Fibroblast of skin of abdomen (primary cell): Measurements from ENCODE around the gene NCK2.

Experiments used
- DNase-seq: peaks from one replicate; pipeline ENCODE4 v3.0.0-alpha.2; 2013

Gene NCK2

DNA sequence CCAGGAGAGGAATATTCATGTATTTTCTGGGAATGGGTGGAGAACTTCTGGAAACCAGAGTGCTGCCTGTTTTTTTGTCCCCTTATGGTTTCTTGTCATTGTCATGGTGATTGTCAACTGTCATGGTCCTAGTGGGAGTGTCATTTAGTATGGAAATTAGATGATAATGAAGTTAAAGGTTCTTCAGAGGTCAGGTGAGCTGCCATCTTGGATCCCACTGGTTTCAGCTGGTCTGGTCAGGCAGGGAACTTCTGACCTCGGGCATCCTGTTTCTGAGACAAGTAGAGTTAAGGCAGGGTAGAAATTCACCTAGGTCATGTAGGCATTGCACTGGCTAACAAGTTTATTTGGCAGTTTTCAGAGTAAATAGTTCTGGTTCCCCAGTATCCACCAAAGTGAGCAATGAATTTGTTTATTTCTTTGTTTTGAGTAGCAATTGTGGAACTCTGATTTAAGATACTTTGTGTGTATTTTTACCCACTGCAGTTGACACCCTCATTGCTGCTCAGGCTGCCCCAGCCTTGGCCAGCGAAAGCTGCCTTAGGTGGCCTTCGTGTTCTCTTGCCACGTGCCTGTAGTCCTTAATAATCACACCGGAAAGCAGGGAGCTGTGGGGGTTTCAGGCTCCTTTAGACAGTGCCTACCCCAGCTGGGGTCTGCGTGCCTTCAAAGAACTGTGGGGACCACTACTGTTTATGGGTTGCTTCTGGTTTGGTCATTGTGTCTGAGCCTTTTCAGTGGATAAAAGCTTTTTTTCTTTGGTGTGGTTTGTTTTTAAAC is 48.7 kb downstream of the NCK2 start:
- no peak for DNase-seq

DNA sequence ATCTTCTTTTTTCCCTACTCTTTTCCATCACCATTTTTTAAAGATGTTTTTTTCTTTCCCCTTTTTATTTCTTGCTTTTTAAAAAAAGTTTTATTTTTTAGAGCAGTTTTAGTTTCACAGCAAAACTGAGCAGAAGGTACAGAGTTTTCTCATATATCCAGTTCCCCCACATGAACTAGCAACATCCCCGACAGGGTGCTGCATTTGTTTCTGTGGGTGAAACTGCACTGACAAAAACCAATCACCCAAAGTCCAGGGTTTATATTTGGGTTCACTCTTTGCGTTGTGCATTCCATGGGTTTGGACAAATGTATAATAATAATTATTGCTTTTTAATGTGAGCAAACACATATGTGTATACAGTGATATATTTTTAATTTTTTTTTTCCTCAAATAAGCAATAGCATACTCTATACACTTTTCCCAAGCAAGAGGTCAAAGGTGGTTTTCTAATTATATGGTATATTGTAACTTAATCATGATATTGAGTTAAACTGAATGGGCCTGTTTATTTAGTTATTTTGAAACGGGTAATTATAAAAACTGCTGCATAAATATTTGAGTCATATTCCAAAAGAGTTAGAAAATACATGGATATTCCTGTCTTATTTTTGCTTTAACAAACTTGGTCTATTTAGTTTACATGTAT is 50.3 kb downstream of the NCK2 start:
- no peak for DNase-seq

DNA sequence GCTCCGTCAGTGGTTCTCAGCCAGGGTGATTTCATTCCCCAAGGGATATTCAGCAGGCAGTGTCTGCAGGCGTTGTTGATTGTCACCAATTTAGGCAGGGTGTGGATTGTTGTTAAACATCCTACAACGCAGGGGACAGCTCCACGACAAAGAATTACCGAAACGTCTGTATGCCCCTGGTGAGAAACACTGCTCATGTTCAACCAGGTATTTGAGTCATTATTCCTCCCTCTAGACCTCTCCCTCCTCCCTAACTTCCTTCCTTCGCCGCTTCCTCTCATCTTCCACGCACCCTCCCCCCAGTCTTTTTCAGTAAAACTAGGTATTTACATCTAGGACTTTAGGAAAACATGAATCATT is 50.8 kb downstream of the NCK2 start:
- no peak for DNase-seq

DNA sequence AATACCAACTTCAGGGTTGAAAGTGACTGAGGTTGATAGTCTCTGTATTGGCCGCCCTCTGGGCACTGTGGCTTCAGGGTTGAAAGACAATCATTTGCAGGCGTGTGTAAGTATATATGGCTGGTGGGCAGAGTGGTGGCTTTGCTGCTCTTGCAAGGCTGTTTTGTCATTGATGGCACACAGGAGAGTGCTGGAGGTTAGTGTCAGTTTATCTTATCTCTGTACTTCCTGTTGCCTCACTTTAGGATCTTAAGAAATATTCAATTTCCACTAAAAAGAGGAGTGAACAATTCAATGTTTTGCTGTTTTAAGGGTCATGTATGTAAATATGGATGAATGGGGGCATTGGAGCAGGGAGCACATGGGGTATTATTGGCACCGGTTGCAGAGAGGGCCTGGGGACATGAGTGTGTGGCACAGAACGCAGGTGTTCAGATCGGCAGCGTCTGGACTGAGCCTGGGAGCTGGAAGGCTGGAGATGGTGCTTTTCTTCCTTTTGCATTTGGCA is 51.5 kb downstream of the NCK2 start:
- no peak for DNase-seq

DNA sequence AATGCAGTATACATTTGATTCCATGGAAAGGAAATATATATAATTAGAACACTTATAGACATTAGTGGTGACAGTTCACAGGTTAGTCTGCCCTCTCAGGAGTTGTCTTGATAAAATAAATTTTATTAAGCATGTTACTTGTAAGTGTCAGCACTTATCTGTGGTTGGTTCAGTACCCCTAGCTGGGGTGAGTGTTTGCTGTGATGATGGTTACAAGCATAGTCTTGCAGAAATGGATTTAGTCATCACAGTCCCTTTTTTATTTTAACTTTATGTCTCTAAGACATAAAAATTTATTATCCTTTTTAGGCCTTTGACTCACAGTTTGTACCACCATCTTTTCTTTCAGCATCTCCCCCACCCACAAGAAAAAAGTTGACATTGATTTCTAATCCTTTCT is 52.1 kb downstream of the NCK2 start:
- no peak for DNase-seq

DNA sequence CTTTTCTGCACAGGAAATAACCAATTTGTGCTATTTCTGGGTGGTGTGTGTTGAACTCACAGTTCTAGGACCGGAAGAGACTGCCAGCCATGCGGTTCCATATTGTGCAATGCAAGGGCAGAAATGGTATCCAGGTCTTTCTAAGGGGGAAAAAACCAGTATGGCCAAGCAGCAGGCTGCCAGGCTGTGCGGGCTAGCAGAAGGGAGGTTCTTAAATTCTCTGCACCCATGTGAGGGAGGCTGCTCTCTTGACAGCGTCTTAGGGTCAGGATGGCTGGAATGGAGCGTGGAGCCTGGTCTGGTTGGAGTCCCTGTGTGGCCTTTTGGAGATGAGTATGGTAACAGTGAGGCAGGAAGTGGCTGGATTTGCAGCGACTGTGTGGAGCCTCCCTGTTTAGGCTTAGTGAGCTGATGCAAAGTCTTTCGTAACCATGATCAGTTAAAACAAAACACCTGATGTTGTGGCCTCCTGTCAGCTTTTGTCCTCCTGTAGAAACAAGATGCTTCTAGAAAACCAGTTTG is 52.6 kb downstream of the NCK2 start:
- DNase-seq, result peak; percentile 46

DNA sequence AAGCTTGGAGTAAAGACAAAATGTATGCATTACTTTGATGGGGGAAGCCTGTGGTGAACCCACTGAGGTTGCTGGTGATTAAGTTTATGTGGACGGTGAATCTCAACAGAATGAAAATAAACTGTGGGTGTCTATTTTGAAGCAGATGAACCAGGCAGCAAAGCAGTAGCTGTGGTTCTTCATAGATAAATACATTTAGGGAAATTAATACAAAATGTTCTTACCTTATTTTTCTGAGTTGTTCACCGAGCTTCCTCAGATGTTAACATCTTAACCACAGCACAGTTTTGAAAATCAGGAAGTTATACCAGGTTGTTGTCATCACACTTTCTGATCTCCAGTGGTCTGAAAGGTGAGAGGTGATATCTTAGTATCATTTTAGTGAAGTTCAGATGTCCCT is 53.9 kb downstream of the NCK2 start:
- DNase-seq, result no peak

DNA sequence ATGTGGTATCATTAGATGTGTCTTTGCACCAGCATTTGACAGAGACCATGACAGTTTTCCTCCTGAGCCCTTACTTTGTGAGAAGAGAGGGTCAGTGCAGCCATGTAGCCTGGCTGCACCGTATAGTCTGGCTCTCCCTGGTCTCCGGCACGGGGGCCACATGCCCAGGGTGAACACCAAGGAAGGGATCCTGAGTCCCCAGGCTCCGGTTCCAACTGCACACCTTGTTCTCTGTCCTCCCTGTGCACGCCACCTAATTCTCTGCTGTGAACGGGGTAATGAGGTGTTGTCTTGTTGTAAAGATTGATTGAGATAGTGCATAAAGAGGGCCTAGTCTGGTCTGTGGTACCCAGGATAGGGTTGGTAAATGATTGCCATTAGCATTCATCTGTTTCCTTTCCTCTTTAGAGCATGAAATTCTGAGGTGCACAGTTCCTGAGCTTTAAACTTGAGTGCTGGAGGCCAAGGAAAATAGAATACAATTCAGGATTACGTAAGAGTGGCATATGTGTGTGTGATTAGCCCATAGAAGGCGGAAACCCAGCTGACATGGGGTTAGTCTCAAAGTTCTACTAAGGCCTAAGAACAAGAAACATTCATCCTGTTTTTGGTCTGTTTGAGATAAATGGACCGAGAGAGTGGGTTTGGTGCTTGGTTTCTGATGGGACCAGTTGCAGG is 55.5 kb downstream of the NCK2 start:
- DNase-seq, result peak; percentile 22

DNA sequence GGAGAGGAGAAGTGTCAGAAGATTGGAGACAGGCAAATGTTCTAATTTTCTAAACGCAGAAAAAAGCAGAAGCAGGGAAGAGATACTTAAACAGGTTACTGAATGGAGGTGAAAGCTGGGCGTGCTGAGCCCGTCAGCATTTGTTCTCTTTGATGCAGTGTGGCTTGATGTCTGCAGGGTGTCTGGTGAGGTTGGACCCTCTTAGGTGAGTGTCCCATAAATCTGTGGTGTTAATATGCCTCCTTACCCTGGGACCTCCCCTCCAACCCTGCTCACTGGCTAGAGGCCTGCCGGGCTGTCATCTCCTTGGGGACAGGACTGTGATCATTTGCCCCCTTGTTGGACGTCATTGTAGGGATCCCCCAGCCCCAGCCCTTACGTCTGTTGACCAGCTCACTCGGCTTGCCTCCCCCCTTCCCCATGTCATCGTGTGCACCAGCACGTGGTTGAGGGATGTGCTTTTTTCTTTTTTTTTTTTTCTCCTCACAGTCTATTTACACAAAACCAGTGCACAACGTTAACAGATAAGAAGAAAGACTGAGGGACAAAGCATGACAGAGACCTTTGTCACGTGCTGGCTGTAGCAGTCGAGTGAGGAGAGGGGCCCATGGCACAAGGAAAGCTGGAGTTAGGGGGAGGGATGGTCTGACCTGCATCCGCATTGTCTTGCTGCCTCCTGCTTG is 56.4 kb downstream of the NCK2 start:
- DNase-seq, result no peak

DNA sequence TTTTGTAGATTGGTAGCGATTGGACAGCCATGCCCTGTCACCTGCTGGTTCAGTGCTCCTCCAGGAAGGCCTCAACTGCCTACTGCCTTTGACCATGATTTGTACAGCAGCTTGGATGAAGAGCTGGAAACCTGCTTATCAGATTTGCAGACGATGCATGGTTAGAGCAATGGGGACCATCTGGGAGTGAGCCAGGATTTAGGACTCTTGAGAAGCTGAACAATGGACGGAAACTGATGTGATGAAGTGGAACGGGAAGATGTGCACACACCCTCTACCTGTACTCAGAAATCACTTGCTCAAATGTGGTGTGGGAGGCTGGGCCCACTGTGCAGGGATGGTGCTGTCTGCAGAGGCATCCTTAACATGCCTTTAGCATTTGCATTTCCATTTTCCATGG is 57.2 kb downstream of the NCK2 start:
- no peak for DNase-seq

DNA sequence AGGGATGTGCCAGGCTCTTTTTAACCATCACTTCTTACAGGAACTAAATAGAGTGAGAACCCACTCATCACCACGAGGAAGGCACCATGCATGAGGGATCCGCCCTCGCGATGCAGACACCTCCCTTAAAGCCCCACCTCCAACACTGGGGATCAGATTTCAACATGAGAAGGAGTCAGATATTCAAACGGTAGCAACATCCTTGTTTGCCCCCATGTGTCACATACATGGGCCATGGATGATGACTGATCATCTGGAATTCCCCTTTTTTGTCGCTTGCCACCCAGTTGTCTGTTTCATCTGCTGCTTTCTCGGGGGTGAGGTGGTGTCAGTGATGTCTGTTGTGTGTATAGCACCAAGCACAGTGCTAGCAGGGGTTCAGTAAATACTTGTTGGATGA is 57.9 kb downstream of the NCK2 start:
- DNase-seq, result no peak

DNA sequence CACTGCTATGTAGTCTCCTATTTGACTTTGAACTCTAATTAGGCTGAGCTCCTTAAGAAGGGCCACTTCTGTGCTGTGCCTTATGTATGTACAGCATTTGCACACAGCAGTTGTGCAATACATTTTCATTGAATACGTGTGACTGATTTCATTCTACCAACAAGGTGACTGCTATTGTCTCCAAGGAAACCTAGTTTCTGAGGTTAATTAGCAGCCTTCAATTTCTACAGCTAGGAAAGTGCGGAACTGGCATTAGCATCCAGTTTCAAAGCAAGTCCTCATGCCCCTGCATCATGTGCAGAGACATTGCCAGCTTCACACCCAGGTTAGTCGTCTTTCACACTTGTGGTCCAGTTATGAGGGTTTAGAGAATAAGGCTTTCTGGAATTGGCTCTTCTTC is 58.6 kb downstream of the NCK2 start:
- no peak for DNase-seq

DNA sequence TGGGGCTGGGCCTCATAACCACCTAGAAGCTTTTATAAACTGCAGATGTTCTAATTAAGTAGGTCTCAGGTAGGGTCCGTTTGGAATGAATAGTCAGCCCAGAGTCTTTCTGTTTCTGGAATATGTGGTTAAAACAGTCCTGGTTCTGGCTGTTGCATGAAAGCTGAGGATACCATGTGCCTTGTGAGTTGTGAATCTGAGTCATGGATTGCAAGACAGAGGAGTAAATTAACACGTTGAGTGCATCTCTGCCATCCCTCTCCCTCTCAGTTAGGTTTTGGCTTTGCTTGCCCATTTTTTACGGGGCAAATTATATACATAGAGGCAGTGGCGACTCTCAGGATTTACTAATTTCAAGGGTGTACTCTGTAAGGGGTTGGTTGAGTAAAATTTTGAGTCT is 59.1 kb downstream of the NCK2 start:
- DNase-seq, result peak; percentile 18

DNA sequence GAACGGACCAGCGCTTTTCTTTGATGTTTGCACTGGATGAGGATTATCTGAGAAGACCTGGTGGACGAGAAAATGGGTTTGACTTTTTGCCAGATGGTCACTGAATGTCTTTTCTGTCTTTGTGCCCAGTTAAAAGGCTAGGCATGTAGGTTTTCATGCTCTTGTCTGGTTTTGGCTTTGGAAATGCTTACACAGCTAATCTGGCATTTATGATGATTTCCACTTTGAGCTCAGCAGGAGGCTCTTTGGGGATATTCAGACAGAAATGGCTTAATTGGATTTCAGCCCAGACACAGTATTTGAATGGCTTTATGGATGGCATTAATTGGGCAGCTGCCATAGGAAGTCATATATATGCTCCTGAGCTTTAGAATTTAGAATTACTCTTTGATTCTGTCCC is 59.6 kb downstream of the NCK2 start:
- peak; percentile 51 for DNase-seq

DNA sequence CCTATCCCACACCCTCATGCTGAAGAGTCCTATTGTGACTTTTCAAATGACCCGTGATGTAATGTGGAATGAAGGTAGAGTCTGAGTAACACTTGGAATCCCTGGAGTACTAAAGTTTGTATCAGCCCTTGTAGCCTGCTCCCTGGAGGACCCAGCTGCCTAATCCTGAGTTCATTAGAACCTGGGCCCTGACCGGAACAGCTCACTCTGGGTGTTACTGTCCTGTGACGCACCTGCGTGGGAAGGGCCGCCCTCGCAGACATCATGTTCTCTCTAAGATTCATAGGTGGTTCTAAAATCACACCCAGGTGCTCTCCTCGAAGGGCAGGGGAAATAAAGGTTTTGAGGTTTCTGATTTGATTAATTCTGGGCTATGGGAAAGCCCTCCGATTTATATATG is 62.3 kb downstream of the NCK2 start:
- DNase-seq, result no peak

DNA sequence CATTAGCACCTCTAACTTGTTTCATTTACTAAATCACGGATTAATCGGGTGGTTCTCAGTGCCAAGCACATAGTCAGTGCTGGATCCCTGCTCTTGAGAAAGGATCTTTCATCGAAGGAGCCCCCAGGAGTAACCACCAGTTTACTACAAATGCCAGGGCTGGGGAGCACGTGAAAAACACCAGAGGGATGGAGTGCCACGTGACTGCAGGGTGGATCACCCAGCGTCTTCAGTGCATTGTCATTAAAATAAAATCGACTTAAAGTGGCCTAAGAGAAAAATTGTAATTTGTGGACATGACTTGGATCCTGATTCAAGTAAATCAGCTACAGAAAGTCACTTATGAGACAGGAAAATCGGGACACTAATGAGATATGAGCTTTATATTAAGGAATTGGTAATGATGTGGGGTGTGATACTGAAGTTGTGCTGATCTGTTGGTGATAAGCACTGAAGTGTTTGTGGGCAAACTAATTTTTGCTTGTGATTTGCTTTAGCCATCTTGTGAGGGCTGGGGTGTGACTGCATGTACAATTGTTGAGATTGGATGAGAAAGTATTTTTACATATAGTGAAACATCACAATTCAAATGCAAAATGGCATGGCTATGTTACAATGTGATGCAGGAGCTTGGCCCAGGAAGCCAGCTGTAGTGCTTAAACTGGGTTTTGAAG is 63.8 kb downstream of the NCK2 start:
- DNase-seq, result no peak

DNA sequence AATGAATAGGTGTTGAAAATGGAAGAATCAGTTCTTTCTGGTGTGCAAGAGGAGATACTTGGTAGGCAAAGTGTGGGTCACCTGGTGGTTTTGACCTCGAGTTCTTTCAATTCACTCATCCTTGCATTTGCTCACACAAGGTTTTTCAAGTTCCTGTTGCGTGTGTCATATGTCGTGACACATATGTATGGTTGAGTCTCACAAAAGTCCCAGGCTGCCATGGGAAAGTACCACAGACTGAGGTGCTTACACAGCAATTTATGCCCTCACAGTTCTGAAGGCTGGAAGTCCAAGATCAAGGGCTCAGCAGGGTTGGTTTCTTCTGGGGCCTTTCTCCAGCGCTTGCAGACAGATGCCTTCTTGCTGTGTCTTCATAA is 64.4 kb downstream of the NCK2 start:
- no peak for DNase-seq

DNA sequence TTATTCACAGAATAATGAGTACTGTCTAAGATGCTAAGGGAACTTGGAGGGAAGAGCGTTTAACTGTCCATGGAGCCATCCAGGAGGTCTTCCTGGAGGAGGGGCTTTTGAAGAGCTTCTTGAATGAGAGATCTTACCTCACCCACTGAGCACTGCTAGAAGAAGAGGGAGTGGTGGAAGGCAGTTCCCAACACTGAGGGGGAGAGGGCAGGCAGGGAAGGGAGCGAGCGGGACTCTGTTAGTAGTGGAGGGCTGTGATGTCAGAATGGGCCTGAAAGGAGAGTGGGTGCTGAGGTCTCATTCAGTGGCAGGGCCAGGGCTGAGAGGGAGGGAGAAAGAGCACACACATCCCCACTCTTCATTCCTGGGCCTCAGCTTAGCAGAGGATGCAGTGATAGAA is 65.0 kb downstream of the NCK2 start:
- DNase-seq, result no peak

DNA sequence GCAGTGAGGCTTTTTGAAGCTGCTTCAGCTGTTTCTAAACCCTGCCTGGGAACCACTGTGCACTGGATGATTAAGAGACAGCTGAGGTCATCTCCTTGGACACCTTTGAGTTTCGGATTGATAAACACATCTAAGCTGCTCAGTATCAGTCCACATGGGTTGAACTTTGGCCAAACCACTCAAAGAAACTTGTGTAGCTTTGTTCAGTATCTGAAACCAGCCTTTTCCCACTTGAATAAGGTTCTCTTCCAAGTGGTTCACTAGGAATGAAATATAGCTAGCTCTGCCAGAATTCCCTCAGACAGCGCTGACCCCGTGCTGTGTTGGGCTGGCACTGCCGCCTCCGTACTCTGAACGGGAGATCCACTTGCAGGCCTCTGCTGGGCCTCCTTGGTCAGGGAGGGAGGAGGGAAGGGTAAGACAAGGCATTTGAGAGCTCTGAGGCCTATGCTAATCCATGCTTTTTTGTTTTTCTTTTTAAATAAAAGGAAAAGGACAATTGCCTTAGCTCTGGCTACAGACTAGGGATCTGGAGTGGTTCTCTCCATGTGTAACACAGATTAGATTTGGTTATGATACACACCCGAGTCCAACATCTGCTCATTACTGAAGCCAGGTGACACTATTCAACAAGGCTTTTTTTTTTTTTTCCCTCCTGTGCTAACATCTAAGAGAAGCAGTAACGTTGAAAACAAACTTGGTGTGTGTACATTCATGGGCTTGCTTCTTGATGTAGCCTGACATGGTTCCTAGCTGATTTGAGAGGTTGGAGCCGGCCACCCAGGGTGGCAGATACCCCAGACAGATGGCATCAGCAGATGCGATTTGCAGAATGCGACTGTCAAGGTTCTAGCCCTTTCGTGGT is 67.7 kb downstream of the NCK2 start:
- peak; percentile 57 for DNase-seq

DNA sequence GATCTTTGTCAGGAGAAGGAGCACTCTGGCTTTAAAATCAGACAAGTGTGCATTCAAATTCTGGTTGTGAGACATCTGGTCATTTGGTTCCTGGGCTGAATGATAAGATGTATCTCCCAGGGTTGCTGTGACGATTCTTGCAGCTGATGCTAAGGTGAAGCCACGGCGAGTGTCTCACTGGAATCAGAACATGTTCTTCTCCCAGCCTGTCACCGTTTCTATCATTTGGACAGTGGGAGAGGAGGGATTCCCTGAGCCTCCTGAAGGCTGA is 68.3 kb downstream of the NCK2 start:
- DNase-seq, result no peak

DNA sequence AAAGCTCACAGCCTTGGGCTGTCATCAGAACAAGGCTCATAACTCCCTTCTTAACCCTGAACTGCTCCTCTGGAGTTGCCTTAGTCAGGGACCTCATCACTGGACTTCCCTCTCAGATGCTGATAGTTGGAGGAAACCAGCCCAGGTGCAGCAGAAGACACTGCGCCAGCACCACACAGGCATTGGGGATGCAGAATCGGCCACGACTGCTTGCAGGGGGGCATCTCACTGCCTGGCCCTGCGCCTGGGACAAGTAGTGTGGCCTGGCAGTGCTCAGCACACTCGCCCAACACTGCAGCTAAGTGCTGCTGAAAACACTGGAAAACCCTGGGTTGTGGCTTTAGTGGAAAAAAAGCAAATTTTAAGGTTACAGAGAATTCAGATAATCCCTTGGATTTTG is 68.7 kb downstream of the NCK2 start:
- no peak for DNase-seq
